SU-DHL-6 (cell line): ENCODE data around the gene ATP6V0D1.
"Not testable (repeated sequence)": the region's sequence is repeated elsewhere in the genome, so short reads cannot be mapped to it uniquely, and the experiment has no call there.

Experiments
- EZH2phosphoT487 ChIP-seq: fragments of 200-600 bp; sonication (generic), shearing (Covaris generic); conservative IDR thresholded peaks from 2 replicates; pipeline ENCODE4 v1.6.1; 2018; ENCODE audit warnings: mild to moderate bottlenecking, antibody characterized with exemption, low read length, moderate library complexity, mixed read lengths
- TF ChIP-seq, protein P1 (sequence below): fragments of 200-600 bp; sonication (generic); IDR thresholded peaks from one replicate; pipeline ENCODE4 v1.5.1; 2017; ENCODE audit warnings: antibody characterized with exemption, mild to moderate bottlenecking, low read length, moderate library complexity; ENCODE audit not compliant: insufficient read depth, poor library complexity, severe bottlenecking

DNA sequence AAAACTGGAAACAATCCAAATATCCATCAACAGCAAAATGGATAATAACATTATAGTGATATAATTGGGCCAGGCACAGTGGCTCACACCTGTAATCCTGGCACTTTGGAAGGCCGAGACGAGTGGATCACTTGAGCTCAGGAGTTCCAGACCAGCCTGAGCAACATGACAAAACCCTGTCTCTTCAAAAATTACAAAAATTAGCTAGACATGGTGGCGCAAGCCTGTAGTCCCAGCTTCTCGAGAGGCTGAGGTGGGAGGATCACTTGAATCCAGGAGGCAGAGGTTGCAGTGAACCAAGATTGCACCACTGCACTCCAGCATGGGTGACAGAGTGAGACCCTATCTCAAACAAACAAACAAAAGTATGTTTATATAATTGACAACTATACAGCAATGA, 6.6 kb upstream of the ATP6V0D1 start:
- TF ChIP-seq, protein P1, sequence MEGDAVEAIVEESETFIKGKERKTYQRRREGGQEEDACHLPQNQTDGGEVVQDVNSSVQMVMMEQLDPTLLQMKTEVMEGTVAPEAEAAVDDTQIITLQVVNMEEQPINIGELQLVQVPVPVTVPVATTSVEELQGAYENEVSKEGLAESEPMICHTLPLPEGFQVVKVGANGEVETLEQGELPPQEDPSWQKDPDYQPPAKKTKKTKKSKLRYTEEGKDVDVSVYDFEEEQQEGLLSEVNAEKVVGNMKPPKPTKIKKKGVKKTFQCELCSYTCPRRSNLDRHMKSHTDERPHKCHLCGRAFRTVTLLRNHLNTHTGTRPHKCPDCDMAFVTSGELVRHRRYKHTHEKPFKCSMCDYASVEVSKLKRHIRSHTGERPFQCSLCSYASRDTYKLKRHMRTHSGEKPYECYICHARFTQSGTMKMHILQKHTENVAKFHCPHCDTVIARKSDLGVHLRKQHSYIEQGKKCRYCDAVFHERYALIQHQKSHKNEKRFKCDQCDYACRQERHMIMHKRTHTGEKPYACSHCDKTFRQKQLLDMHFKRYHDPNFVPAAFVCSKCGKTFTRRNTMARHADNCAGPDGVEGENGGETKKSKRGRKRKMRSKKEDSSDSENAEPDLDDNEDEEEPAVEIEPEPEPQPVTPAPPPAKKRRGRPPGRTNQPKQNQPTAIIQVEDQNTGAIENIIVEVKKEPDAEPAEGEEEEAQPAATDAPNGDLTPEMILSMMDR, result not testable (repeated sequence)
- TF ChIP-seq EZH2phosphoT487, result not testable (repeated sequence)
